Colon (tissue), 2 donors: Measurements from ENCODE around the gene LBX2.

Source experiments
- FAIRE-seq: peaks from 2 replicates; lab custom pipeline; 2012; peaks lifted over from hg19 to GRCh38; lab: Jason Lieb, UNC
- donor health status: control.
- donor health status: control.

Gene LBX2

GRCh38 chr2:74457129-74457548 is 42.3 kb downstream of the LBX2 start:
- FAIRE-seq, result no peak

GRCh38 chr2:74454654-74455511 is 44.5 kb downstream of the LBX2 start, which contains the start of gene INO80B:
Gene INO80B (plus strand): TSS chr2:74455087. CDS start chr2:74455117, 30 bp downstream.
- FAIRE-seq, result peak; percentile 45

GRCh38 chr2:74450570-74451190 is 48.7 kb downstream of the LBX2 start:
- no peak for FAIRE-seq

- no peak for FAIRE-seq
Observed at GRCh38 chr2:74448771-74449170, 50.6 kb downstream of the LBX2 start.
